ENCODE results near the gene PAPSS2. TPM values are rescaled to one million over a fixed set of nuclear protein-coding genes. Genes with fewer than 3 reads are reported as not detected.
A peak's percentile ranks its signal among the peaks of the same experiment; 100 is the strongest.
"Not testable (repeated sequence)": the region's sequence is repeated elsewhere in the genome, so short reads cannot be mapped to it uniquely, and the experiment has no call there.

Gene PAPSS2
- total RNA-seq, 2 donors from 2014 or later, result 219 to 322 TPM

GRCh38 chr10:87724789-87725188 lies 65.1 kb downstream of the PAPSS2 start:
- DNase-seq (no peak), ATAC-seq (no peak)
- intact Hi-C loops (cut with DNase I, micrococcal nuclease), result no loop called here

GRCh38 chr10:87729940-87730339 lies 70.3 kb downstream of the PAPSS2 start:
- ATAC-seq, result no peak
- DNase-seq, result no peak
- intact Hi-C loops (cut with DNase I, micrococcal nuclease), result loop anchor here in 1 of 2 donors (10.0 kb wide), 1 partner anchor 75 kb away; the partner anchor contains the start of gene PAPSS2

- no peak for ATAC-seq
- intact Hi-C loops (cut with DNase I, micrococcal nuclease), result loop anchor here in 1 of 2 donors (10.0 kb wide), 1 partner anchor 78 kb away; the partner anchor contains the start of gene PAPSS2
- no peak for DNase-seq
Observed at GRCh38 chr10:87733081-87733480, 73.4 kb downstream of the PAPSS2 start.

GRCh38 chr10:87734987-87735827 lies 75.5 kb downstream of the PAPSS2 start:
- ATAC-seq (peak; percentile 64), DNase-seq (peak in 1 of 2 donors; percentile 9)
- intact Hi-C loops (cut with DNase I, micrococcal nuclease), result loop anchor here in 1 of 2 donors (10.0 kb wide), 1 partner anchor 80 kb away; the partner anchor contains the start of gene PAPSS2

DNA sequence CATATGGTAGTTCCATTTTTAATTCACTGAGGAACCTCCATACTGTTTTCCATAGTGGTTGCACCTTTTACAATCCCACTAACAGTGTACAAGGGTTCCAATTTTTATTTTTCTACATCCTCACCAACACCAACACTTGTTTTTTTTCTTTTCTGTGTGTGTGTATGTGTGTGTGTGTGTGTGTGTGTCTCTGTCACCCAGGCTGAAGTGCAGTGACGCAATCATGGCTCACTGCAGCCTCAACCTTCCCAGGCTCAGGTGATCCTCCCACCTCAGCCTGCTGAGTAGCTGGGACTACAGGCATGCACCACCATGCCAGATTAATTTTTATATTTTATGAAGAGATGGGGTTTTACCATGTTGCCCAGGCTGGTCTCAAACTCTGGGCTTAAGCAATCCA lies 78.6 kb downstream of the PAPSS2 start:
- intact Hi-C loops (cut with DNase I, micrococcal nuclease), result loop anchor here in 1 of 2 donors (10.0 kb wide), 1 partner anchor 83 kb away; the partner anchor contains the start of gene PAPSS2

DNA sequence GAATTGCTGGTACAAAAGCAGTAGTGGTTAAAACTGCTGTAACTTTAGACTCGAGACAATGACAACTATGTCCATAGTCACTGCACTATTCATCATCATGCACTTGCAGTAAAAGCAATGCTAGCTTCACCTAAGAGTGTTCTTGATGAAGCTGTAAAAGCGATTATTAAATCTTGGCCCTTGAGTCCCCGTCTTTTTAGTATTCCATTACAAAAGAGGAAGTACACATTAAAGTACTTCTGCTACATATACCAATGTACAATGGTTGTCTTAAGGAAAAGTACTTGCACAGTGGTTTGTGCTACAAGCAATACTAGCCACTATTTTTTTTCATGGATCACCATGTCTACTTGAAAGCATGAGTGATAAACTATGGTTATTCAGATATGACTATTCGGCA lies 80.0 kb downstream of the PAPSS2 start:
- ATAC-seq, result no peak
- intact Hi-C loops (cut with DNase I, micrococcal nuclease), result loop anchor here in 1 of 2 donors (10.0 kb wide), 1 partner anchor 85 kb away; the partner anchor contains the start of gene PAPSS2
- no peak for DNase-seq

More for the DNA sequence above, 78.6 kb downstream of the PAPSS2 start:
- not testable (repeated sequence) for DNase-seq, ATAC-seq

- intact Hi-C loops (cut with DNase I, micrococcal nuclease), result no loop called here
- DNase-seq, result no peak
- peak; percentile 50 for ATAC-seq
Observed at GRCh38 chr10:87740254-87740655, 80.6 kb downstream of the PAPSS2 start.

GRCh38 chr10:87742992-87743610 lies 83.4 kb downstream of the PAPSS2 start:
- intact Hi-C loops (cut with DNase I, micrococcal nuclease); DNase-seq; ATAC-seq: not testable (repeated sequence)

DNA sequence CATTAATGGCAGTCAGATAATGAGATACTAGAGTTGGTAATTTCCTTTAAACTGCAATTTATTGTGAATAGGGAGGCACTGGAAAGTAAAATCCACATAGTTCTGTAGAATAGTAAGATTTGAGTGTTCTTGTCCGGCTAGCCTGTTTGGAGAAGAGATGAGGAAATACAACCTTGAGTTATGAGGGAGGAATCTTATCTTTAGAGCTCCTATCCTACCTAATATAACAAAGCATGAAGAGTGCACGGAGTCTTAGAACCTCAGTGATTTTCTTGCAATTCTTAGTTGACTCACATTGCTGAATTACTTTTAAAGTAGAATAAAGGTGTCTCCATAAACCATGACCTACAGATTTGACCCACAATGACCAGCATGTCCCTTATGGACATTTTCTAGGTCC lies 84.9 kb downstream of the PAPSS2 start:
- ATAC-seq, result no peak
- intact Hi-C loops (cut with DNase I, micrococcal nuclease), result no loop called here

GRCh38 chr10:87746911-87747310 lies 87.2 kb downstream of the PAPSS2 start:
- intact Hi-C loops (cut with DNase I, micrococcal nuclease), result no loop called here
- ATAC-seq (no peak), DNase-seq (no peak)

More for the DNA sequence above, 84.9 kb downstream of the PAPSS2 start:
- no peak for DNase-seq

DNA sequence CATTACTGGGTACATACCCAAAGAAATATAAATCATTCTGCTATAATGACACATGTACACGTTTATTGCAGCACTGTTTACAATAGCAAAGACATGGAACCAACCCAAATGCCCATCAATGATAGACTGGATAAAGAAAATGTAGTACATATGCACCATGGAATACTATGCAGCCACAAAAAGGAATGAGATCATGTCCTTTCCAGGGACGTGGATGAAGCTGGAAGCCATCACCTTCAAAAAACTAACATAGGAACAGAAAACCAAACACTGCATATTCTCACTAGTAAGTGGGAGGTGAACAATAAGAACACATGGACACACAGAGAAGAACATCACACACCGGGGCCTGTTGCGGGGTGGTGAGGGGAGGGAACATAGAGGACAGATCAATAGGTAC lies 88.6 kb downstream of the PAPSS2 start:
- intact Hi-C loops (cut with DNase I, micrococcal nuclease); DNase-seq; ATAC-seq: not testable (repeated sequence)

- ATAC-seq (peak; percentile 12), DNase-seq (no peak)
- intact Hi-C loops (cut with DNase I, micrococcal nuclease), result no loop called here
Observed at GRCh38 chr10:87750001-87750671, 90.5 kb downstream of the PAPSS2 start.

DNA sequence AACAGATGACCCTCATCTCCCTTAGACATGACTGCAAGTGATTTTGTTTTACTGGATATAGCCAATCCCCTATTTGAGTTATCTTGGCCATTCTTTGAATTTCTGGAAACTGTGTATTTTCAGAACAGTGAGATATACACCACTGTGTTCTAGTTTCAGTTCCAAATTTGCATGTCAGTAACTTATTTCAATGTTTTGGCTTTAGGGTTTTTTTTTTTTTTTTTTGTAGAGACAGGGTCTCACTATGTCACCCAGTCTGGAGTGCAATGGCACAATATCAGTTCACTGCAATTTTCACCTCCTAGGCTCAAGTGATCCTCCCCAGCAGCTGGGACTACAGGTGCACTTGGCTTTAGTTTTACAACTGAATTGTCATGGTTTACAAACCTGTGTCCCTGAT lies 91.1 kb downstream of the PAPSS2 start:
- no peak for DNase-seq
- ATAC-seq, result peak; percentile 22
- intact Hi-C loops (cut with DNase I, micrococcal nuclease), result no loop called here

GRCh38 chr10:87751274-87751673 lies 91.6 kb downstream of the PAPSS2 start:
- DNase-seq (no peak), ATAC-seq (no peak)
- intact Hi-C loops (cut with DNase I, micrococcal nuclease), result no loop called here

- ATAC-seq, result peak; percentile 45
- no peak for DNase-seq
- intact Hi-C loops (cut with DNase I, micrococcal nuclease), result no loop called here
Observed at GRCh38 chr10:87752566-87752965, 92.9 kb downstream of the PAPSS2 start.

DNA sequence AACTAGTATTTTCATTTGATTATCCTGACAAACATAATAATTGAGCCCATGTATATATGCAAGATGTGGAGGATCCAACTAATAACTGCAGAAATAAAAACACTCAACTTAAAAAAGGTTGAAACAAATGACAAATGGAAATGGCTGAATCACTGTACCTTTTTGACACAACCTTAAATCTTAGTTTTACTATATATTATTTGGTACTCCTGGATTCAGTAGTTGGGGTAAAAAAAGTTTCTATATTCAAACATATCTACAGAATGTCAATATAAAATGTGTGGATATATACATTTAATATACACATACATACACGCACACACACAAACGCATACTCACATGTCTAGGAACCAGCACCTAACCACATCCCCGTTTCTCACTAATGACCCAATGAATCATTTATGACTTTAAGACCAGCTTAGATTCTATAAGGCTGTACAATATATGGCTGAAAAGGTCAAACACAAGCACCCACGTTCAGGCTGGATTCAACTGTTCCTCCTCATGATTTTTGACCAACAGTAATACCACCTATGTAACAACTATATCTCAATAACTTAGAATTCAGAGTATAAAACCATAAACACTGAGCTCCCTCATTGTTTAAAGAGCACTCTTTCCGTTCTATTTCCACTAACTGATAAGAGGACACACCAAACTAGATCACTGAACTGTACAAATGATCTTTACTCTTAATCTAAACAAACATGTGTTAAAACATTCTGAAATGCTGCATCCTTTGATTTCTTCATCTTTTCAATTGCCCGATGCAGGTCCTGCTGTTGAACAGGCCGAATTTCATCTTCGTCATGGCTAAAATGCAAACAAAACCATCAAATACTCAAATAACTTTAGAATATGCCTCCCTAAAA lies 94.6 kb downstream of the PAPSS2 start:
- no peak for DNase-seq
- intact Hi-C loops (cut with DNase I, micrococcal nuclease), result no loop called here
- ATAC-seq, result peak; percentile 26

- intact Hi-C loops (cut with DNase I, micrococcal nuclease), result no loop called here
- DNase-seq (no peak), ATAC-seq (no peak)
Observed at GRCh38 chr10:87757685-87758084, 98.0 kb downstream of the PAPSS2 start.

GRCh38 chr10:87759551-87759950 lies 99.9 kb downstream of the PAPSS2 start:
- ATAC-seq (no peak), DNase-seq (no peak)
- intact Hi-C loops (cut with DNase I, micrococcal nuclease), result no loop called here

Measured in left colon (tissue), 2 donors.